Middle frontal gyrus (tissue), 1 donor: ENCODE measurements around the gene GSDME.
A peak's percentile ranks its signal among the peaks of the same experiment; 100 is the strongest.

ENCODE experiments used
- DNase-seq: peaks from one replicate; pipeline ENCODE4 v3.0.0-alpha.2; 2015; ENCODE audit warnings: low spot score; ENCODE audit errors: extremely low spot score

GSDME gene

DNA sequence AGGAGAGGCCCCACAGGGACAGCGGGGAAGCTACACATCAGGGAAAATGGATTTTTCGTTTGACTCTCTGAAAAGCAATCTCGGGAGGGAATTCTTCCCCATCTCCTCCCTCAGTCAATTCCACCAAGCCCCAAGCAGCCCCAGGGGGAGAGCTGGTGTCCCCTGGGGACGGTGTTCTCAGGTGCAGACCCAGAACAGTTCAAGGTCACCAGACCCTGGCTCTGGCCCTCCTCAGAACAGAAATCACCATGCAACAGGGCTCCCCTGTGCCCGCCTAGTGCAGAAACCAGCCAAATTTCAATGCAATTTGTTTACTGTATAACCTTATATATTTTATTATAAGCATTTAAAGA lies 34.1 kb downstream of the GSDME start:
- DNase-seq: no peak

DNA sequence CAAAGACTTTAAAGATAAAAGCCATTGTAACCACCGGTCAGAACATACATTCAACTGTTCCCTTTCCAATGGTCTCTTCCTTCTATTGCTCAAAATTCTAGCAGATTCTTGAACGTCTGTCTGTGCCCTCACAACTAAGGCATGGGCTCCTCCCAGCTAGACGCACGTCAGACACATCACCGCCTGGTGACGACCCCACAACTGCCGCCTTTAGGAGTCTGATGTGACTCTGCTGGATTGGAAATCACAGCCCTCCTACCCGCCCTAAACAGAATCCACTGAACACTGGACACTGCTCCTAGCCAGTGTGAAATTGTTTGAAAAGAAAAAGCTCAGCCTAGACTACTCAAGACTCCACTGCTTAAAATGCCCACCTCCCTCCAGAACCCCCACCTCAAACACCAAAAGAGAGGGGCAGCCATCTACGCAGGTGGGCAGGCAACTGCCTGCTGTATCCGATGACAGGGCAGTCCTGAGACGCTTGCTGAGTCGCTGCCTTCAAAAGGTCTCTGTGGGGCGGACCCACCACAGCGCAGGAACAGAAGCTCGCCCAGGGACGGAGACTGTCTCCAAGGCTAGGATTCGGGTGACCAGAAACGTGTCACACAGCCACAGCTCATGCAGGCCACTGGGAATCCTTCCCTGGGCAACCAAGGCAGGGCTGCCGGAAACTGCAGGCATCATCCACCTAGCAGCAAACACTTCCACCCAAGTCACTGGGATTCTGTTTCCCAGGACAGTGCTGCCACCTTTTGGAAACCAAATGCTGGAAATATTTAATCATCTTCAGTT lies 34.7 kb downstream of the GSDME start:
- peak; percentile 37 for DNase-seq

DNA sequence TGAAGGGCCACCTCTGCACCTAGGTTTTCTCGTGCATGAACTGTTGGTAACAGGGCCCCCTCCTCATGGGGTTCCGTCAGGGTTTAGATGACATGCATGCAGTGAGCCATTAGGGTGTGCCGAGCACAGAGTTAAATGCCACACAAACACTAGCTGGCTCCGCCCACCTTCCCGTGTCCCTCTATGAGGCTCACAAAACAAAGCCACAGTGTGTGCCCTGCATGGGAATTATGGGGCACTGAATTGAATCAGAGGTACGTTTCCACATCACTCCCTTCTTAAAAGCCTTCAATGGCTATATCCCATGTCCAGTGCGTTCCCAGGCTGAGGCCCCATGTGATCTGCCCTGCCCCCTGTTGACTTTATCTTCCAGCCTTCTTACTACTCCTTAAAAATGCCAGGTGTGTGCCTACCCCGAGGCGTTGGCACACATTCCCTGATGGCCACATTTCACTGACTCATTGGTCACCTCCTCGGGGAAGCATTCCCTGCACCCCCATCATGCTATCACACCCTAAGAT lies 35.7 kb downstream of the GSDME start:
- no peak for DNase-seq

DNA sequence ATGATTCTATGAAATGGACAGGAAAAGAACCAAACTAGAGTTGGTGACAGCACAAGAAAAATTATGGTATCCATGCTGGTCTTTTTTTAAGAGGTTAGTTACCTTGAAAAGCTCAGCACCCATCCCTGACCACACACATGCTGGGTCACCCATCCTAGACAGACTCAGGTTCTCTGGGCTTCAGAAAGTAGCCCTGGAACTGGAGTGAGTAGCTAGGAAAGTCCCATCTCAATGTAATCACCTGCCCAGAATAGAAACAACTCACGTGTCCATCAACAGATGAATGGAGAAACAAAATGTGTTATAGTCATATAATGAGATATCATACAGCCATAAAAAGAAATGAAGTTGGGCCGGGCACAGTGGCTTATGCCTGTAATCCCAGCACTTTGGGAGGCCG lies 37.0 kb downstream of the GSDME start:
- DNase-seq: no peak

DNA sequence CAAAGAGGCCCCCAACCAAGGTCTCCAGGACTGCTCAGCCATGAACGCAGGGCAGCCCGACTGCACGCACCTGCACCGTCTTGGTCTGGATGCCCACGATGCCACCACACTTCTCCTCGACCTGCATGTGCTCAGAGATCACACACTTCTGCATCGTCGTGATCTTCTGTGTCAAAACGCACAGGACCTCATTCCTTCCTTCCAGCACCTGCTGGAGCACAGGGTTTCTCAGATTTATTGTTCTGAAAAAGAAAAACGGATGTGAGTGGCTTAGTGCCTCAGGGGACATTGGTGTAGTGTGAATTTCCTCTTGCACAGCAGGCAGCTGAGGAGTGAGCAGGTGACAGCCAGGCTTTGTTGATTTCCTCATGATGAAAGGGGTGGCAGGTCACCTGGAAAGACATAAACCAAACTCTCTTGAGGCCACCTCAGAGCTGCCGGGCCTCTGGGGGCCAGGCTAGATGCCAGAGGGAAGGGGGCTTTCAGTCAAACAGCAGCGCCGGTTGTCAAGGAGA lies 38.2 kb downstream of the GSDME start:
- no peak for DNase-seq

DNA sequence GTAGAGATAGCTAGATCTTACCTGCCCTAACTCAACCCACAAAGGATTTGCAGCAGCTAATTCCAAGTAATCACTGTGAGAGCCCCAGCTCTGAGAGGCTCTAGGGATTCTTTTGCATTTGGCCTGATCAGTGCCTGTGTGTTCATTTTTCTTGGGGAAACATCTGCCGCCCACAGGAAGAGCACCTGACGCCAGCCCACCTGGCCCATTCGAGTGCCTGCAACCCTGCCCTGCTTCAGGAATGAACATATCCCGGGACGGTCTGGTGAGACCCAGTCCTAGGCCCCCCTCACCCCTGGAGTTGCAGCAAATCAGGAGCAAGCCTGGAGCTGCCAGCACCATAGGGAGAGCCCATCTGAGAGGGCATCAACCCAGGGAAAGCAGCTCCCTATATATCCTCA lies 38.8 kb downstream of the GSDME start:
- DNase-seq: no peak

DNA sequence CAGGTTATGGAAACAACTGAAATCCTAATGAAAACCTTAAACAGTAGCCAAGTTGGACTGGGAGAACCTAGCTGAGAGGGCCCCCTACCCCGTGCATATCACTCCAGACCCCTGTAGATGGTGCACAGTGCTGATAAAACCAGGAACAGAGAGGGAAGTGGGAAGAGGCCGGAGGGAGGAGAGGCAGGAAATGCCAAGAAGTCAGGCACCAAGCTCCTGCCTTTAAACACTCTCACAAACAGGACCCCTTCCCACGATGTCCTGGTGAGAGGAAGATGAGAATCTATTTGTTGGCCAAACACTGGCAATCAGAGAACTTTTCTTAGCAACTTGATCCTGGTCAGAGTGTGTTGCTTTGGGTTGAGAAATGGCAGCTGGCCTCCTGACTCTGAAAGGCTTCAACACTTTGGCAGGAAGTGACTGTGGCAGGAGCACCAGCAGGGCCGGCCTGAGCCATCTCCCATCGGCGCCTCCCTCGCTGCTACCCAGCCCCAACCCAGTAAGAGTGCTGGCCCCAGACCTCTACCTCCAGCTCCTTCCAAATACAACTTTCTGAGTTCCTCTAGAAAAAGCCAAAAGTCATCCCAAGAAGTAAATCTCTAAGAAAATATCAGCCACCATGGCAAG lies 39.5 kb downstream of the GSDME start:
- DNase-seq: no peak

DNA sequence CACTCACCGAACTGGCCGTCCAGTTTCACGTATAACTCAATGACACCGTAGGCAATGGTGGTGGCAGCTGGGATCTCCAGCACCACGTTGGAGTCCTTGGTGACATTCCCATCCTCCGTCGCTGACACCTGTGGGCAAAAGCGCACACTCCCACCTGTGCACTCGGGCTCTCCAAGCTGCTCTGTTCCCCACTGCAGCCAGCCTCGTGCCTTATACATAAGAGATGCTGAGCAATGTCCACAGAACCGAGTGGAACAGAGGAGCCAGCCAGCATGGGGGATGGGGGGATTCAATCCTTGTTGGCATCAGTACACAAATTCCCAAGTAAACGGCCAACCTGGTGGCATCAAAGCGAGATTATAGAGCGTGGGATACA lies 40.0 kb downstream of the GSDME start:
- DNase-seq: no peak

DNA sequence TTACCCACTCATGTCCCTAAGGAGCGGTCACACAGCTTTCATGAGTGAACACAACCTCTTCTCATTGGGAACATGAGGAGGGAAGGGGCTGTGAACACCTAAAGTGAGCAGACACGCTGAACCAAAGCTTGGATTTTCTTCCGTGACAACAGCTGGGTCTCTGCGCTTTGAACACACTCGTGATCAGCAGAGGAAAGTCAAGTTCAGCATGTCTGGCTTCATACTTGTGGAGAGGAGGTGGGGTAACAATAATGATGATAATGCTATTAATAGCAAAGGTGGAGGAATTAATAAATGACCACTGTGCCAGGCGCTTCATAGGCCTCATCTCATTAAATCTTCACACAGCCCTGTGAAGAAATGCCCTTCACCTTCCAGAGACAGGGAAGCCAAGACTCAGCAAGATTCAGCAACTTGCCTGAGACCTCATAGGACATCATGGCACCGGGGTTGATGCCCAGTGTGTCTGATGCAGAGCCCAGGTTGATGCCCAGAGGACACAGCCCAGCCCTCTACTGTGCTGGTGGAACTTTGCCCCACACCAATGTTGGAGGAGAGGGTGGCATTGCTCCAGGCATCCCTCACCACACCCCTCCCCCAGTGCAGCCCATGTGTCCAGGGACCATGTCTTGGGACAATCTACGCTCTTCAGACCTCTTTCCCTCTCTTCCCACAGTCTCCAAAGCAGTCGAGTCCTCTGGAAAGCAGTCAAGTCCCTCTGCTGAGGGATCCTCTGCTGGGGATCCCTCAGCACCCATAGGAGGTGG lies 40.6 kb downstream of the GSDME start:
- DNase-seq: no peak

DNA sequence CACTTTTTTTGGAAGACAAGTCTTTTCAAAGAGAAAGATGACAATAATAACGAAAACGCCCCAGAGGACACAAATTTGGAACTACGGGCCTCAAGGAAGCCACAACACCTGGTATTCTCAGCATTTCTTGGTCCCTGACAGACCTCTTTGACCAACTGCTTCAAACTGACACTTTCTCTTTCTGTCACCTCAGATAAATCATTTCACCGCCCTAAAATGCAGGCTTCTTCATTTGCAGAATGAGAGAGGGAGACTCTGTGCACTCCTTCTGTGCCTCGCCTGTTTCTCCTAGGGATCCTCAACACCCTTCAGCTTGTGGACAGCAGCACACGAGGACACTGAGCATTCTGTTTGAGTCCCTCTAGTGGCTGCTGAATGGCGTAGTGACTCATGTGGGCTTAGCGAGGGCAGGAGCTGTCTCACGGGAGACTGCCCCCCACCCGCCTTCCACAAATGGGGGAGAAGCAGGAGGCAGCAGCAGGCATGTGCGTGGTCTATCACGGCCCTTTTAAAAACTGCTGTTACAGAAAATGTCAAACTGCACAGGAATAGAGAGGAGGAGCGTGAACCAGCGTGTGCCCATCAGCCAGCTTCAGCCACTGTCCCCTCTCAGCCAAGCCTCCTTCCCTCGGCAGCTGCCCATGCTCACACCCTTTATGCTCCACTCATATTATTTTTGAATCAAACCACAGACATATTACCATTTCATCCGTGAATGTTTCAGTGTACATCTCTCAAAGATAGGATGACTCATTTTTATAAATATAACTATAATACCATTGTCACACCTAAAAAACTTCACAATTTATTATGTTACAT lies 41.4 kb downstream of the GSDME start:
- no peak for DNase-seq

DNA sequence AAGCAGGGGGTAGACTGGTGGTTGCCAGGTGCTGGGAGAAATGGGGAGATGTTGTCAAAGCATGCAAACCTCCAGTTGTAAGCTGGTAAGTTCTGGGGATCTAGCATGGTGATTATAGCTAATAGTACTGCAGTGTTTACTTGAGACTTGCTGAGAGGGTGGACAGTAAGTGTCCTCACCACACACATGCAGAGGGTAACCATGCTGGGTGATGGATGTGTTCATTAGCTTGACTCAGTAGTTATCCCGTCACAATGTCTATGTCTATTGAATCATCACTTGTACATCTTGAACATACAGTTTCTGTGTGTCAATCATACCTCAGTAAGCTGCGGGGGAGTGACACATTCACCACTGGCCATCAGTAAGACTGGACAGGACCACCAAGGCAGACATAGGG lies 42.1 kb downstream of the GSDME start:
- DNase-seq: no peak

DNA sequence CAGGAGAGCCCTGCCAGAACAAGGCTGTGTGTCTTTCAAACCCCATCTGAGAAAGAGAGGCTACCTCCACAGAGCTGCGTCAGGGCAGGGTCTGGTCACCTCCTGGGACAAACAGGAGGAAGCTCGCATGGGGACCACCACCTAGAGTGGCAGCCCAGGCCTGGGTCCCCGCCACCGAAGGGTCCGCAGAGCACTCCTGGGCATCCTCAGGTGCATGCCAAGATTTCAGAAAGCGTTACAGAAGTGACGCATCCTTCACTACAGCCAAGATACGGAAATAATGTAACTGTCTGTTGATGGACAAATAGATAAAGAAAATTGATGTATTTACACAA lies 42.6 kb downstream of the GSDME start:
- no peak for DNase-seq

DNA sequence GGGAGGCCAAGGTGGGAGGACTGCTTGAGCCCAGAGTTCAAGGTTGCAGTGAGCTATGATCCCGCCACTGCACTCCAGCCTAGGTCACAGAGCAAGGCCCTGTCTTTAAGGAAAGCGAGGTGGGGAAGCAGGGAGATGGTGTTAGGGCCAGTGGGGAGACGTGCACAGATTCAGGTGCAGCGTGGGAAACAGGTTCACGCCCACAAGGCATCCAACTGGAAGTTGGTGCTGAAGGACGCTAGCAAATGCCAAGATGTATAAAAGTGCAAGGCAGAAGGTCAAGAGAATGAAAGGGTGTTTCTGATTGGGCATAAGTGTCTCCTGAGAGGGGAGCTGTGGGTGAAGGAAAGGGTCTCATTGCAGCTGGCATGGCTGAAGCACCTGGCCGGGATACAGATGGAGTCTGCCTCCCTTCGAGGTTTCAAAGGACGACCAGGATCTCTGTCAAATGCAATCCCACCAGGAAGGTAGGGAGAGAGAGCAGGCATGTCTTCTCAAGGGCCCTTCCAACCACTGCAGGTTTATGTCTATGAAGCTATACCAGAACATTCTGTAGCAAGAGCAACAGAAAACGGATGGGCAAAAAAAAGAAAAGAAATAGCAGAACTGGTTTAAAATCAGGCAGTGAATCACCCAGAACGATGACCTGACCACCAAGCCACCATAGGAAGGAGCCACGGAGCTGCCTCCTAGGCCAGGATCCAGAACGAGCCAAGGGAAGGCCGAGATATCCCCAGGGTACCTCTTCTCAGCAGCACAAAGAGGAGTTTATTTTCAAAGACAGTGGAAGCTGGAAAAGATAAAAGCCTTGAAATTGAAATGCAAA lies 43.2 kb downstream of the GSDME start:
- DNase-seq: no peak

DNA sequence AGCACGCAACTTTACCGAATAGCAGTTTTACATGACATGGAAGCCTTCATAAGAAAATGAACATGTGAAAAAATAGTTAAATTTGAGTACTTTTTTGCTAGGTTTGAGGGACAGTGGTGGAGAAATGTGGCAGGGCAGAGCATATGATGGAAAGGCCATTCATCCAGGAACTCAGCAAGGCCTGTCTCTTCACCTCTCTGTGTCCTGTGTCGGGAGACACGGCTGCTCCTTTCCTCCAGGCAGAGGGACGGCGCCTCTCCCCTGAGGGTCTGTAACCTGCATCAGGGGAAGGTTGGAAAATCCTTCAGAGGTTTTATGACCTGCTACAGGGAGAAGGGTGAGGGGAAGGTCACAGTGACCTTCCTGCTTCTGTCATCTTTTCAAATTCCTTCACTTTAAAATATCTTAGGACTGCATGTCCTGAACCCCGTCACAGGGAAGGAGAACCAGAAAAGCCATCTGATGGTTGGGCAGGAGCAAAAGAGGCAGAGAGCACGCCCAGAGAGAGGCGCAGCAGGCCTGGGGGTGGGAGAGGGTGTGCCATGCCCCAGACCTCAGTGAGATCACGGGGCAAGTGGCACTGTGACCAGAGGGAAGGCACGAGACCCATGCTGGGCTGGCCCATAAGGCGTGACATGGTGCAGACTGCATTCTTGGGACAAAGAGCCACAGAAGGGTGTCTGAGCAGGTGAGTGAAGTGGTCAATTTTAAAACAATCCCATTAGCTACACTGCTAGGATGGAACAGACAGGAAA lies 44.0 kb downstream of the GSDME start:
- DNase-seq: no peak

DNA sequence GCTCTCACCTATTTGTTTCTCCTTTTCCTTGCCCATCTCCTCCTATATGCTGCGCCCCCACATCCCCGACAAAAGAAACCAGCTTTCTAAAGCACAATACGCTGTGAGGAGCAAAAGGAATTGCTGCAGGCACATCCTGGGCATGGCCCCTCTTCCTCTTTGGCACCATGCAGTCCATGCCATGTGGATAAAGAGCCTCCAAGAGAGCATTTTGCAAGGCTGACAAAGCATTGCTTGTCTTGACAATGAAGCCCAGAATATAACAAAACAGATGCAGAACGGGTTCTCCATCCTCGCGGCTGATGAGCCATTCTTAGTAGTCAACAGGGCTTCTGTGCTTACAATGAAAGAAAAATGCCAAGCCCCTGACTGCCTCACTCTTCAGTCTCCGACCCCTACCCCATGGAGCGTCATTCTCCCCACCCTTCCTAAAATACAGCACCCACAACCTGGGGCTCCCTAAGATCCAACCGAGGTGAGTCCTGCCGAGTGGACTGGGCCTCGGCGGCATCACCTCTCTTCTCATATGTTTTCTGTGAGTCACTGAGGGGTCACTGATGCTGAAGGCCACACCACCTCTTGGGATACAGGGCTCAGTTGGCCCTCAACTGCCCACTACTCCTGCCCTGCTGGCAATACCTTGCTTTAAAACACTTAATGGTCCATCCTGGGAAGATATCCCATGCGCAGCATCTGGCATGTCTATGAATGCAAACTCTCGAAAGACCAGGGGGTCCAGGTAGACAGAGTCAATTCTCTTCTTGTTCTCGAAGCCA lies 47.5 kb downstream of the GSDME start:
- no peak for DNase-seq

DNA sequence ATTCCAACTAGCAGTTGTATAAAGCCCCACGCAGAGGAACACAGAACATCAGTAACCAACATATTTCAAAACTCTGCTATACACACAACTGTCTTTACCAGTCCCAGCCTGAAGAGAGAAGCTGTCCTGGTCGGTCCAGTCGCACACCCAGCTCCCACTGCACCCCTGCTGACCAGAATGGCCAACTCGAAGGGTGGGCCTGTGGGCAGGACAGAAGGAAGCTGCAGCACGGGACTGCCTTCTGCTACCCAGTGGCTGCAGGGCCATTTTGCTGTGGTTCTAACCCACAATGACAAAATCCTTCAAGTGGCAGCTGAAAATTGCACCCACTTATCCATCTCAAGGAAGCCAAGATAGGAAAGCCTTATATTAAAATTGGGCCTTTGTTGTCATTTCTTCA lies 48.2 kb downstream of the GSDME start:
- no peak for DNase-seq

DNA sequence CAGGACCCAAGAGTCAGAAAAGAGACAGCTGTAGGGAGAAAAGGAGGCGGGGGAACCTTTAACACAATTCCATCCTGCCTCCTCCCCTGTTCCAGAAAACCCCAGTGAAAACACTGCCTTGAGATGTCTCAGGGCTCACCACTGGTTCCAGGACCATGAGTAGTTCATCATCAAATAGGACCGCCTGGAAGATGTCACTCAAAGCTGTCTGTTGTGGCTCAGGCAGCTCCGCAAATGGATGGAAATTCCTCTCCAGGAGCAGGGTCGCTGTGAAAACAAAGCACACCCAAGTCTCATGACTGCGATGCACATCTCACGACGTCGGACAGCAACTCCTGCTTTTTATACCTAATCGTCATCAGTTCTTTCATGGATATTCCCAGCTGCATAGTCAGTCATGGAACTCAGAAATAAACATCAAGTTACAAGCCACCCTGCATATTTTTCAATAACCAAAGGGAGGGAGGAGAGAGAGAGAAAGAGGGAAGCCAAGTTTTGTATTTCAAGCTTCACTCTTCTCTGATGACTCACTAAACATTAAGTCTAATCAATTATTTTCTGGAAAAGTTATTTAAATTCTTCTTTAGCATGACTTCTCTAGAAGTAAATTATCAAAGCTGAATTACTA lies 49.2 kb downstream of the GSDME start:
- no peak for DNase-seq
